GM21447 (cell line): Measurements from ENCODE around the gene KHNYN.

Source experiments
- ATAC-seq: cut with Tn5 transposase; IDR thresholded peaks from one replicate; pipeline ENCODE4 v1.9.1; 2021; ENCODE audit not compliant: unreplicated experiment

Gene KHNYN

GRCh38 chr14:24422261-24422660, 7.5 kb upstream of the KHNYN start:
- ATAC-seq: no peak

GRCh38 chr14:24422694-24423601, 6.8 kb upstream of the KHNYN start:
- no peak for ATAC-seq

- no peak for ATAC-seq
Observed at GRCh38 chr14:24425704-24426103, 4.0 kb upstream of the KHNYN start.

GRCh38 chr14:24426150-24426911, 3.4 kb upstream of the KHNYN start:
- no peak for ATAC-seq

- no peak for ATAC-seq
Observed at GRCh38 chr14:24426912-24427536, 2.7 kb upstream of the KHNYN start.

- no peak for ATAC-seq
Observed at GRCh38 chr14:24427537-24428508, 1.9 kb upstream of the KHNYN start.

- no peak for ATAC-seq
Observed at GRCh38 chr14:24428628-24429394, 943 bp upstream of the KHNYN start.

GRCh38 chr14:24430143-24430681, 458 bp downstream of the KHNYN start:
- ATAC-seq: peak; percentile 51

- ATAC-seq: peak; percentile 47
Observed at GRCh38 chr14:24430682-24431568, 1.2 kb downstream of the KHNYN start.

GRCh38 chr14:24431569-24432258, 2.0 kb downstream of the KHNYN start:
- ATAC-seq: peak; percentile 45

GRCh38 chr14:24432259-24433131, 2.7 kb downstream of the KHNYN start:
- ATAC-seq: no peak

- ATAC-seq: no peak
Observed at GRCh38 chr14:24434036-24434435, 4.3 kb downstream of the KHNYN start.

GRCh38 chr14:24434676-24435075, 4.9 kb downstream of the KHNYN start:
- ATAC-seq: no peak

GRCh38 chr14:24435192-24435810, 5.5 kb downstream of the KHNYN start:
- no peak for ATAC-seq

- ATAC-seq: no peak
Observed at GRCh38 chr14:24435998-24436354, 6.2 kb downstream of the KHNYN start.

GRCh38 chr14:24436355-24437019, 6.7 kb downstream of the KHNYN start:
- no peak for ATAC-seq
